OCI-LY3 (cell line): ENCODE measurements around the gene MEF2A.

Experiments
- H2AFZ ChIP-seq: fragments of 200-600, 300-600 bp; shearing (Covaris generic); 2 replicates; pipeline ENCODE4 v1.6.0; 2014; ENCODE audit warnings: antibody characterized with exemption, low read depth, low read length
- H3K27ac ChIP-seq: fragments of 200-600, 300-600 bp; sonication (generic); 2 replicates; pipeline ENCODE4 v1.5.1; 2014; ENCODE audit warnings: mild to moderate bottlenecking, low read length, moderate library complexity, mixed read lengths
- H3K27me3 ChIP-seq: fragments of 200-600, 300-600 bp; sonication (generic); 2 replicates; pipeline ENCODE4 v1.6.1; 2014; ENCODE audit warnings: low read depth, low read length, mixed read lengths
- H3K36me3 ChIP-seq: fragments of 200-600, 300-600 bp; sonication (generic); replicated peaks from 2 replicates; pipeline ENCODE3; 2014; ENCODE audit warnings: low read depth, low read length, mixed read lengths
- H3K4me1 ChIP-seq: fragments of 300-600, 200-600 bp; sonication (generic); 2 replicates; pipeline ENCODE4 v1.6.1; 2014; ENCODE audit warnings: low read length, mixed read lengths
- H3K4me2 ChIP-seq: fragments of 200-600, 300-600 bp; sonication (generic); 2 replicates; pipeline ENCODE4 v1.6.1; 2014; ENCODE audit warnings: low read length, mixed read lengths
- H3K4me3 ChIP-seq: fragments of 300-600, 200-600 bp; sonication (generic); 2 replicates; pipeline ENCODE4 v1.5.1; 2014; ENCODE audit warnings: antibody characterized with exemption, mild to moderate bottlenecking, low read length, moderate library complexity
- H3K79me2 ChIP-seq: fragments of 300-600, 200-600 bp; shearing (Covaris generic); 2 replicates; pipeline ENCODE4 v1.6.1; 2014; ENCODE audit warnings: mild to moderate bottlenecking, low read length, mixed read lengths
- H3K9ac ChIP-seq: fragments of 300-600, 200-600 bp; shearing (Covaris generic); 2 replicates; pipeline ENCODE4 v1.6.0; 2014; ENCODE audit warnings: mild to moderate bottlenecking, low read length, moderate library complexity
- H3K9me3 ChIP-seq: fragments of 200-600, 300-600 bp; shearing (Covaris generic); 2 replicates; pipeline ENCODE4 v1.6.1; 2014; ENCODE audit warnings: low read length, mixed read lengths; ENCODE audit not compliant: insufficient read depth
- H4K20me1 ChIP-seq: fragments of 200-600, 300-600 bp; sonication (generic); 2 replicates; pipeline ENCODE4 v1.6.1; 2016; ENCODE audit warnings: low read length, mixed read lengths; ENCODE audit not compliant: insufficient read depth
- CTCF ChIP-seq: fragments of 200-600, 300-600 bp; sonication (generic); IDR thresholded peaks from 2 replicates; pipeline ENCODE4 v1.5.1; 2014; ENCODE audit warnings: antibody characterized with exemption, low read length, low read depth
- EZH2phosphoT487 ChIP-seq: fragments of 200-600 bp; shearing (Covaris generic); IDR thresholded peaks from 2 replicates; pipeline ENCODE4 v1.6.1; 2018; ENCODE audit warnings: antibody characterized with exemption, mixed run types, low read depth

Gene MEF2A

DNA sequence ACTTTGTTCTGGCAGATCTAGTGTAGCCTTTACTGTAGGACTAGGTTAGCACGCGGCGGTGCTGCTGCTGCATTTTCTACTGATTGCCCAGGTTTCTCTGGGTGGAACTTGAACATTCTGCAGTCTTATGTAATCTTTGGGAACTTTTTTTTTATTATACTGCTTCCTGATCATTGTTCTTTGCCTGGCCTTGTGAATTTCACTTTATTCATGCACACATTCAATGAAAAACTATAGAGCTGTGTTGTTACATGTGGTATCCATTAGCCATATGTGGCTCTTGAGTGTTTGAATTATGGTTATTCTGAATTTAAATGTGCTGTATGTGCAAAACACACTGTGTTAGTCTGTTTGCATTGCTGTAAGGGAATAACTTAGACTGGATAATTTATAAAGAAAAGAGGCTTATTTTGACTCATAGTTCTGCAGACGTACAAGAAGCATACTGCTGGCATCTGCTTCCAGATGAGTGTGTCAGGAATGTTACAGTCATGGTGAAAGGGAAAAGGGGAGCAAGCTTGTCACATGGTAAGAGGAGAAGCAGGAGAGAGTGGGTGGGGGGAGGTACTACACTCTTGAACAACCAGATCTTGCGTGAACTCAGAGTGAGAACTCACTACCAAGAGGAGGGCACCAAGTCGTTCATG is 26.5 kb downstream of the MEF2A start:
- no peak overlapping the region for H3K27ac ChIP-seq
- H3K9me3 ChIP-seq = no peaks in the 10 kb centered on the region
- H4K20me1 ChIP-seq = peaks cover 86% of the 10 kb centered on the region
- H3K36me3 ChIP-seq = peaks cover 9% of the 10 kb centered on the region
- TF ChIP-seq EZH2phosphoT487 (no peak), CTCF (no peak)
- peaks cover 10% of the 10 kb centered on the region for H3K4me1 ChIP-seq
- H3K27me3 ChIP-seq = no peaks in the 10 kb centered on the region
- H3K79me2 ChIP-seq = peaks cover 92% of the 10 kb centered on the region
- H3K4me2 ChIP-seq = no peak overlapping the region
- no peak overlapping the region for H2AFZ ChIP-seq
- no peak overlapping the region for H3K4me3 ChIP-seq
- no peak overlapping the region for H3K9ac ChIP-seq

DNA sequence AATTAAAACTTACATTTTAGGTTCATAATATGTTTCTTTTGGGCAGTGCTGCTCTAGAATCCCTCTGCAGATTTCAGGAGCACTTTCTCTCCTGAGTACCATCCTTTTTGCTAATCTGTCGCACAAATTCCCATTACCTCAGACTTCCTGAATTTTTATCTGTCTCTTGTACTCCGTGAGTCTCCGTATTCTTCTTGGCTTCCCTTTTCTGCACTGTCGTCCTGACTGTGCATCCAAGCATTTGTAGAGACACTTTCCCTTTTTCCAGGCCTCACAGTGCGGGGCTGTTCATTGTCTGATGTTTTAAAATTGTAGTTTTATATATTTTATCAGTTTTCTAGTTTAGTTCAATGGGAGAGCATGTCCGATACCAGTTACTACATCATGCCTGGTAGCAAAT is 27.3 kb downstream of the MEF2A start:
- Histone ChIP-seq H4K20me1 (peaks cover 85% of the 10 kb centered on the region), H3K4me2 (no peak overlapping the region), H3K27me3 (no peaks in the 10 kb centered on the region), H3K27ac (no peak overlapping the region), H3K4me3 (no peak overlapping the region), H3K79me2 (peaks cover 89% of the 10 kb centered on the region), H3K9me3 (no peaks in the 10 kb centered on the region), H3K36me3 (peaks cover 9% of the 10 kb centered on the region), H2AFZ (no peak overlapping the region), H3K9ac (no peak overlapping the region), H3K4me1 (peaks cover 10% of the 10 kb centered on the region)
- TF ChIP-seq EZH2phosphoT487 (no peak), CTCF (no peak)

DNA sequence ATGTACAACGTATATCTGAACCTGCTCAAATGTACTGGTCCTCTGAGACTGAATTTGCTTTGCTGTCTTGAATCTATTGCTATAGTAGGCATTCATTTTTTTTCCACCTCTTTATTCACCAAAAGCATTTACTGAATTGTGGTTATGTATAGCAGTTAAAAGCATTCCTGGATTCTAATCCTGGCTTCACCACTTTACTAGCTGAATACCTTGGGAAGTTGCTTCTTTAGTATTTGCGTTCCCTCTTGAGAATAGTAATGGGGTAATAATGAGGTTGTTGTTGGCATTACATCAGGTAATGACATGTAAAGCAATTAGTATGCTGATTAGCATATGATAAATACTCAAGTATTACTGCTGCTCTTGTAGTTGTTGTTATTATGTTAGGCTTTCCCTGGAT is 29.1 kb downstream of the MEF2A start:
- Histone ChIP-seq H3K9ac (no peak overlapping the region), H3K79me2 (peaks cover 80% of the 10 kb centered on the region), H3K27me3 (no peaks in the 10 kb centered on the region), H2AFZ (no peak overlapping the region), H3K27ac (no peak overlapping the region), H3K4me2 (no peak overlapping the region), H4K20me1 (peaks cover 71% of the 10 kb centered on the region), H3K4me1 (peaks cover 10% of the 10 kb centered on the region), H3K36me3 (peaks cover 11% of the 10 kb centered on the region), H3K9me3 (no peaks in the 10 kb centered on the region), H3K4me3 (no peak overlapping the region)
- TF ChIP-seq EZH2phosphoT487 = no peak

- H2AFZ ChIP-seq = no peak overlapping the region
- TF ChIP-seq EZH2phosphoT487 = no peak
- no peak for TF ChIP-seq CTCF
- peaks cover 71% of the 10 kb centered on the region for H3K79me2 ChIP-seq
Measured at GRCh38 chr15:99598296-99598695, 32.5 kb downstream of the MEF2A start.

More at GRCh38 chr15:99598296-99598695, 32.5 kb downstream of the MEF2A start:
- Histone ChIP-seq H3K27me3 (no peaks in the 10 kb centered on the region), H4K20me1 (peaks cover 54% of the 10 kb centered on the region), H3K4me3 (no peak overlapping the region), H3K27ac (no peak overlapping the region), H3K36me3 (peaks cover 13% of the 10 kb centered on the region), H3K9ac (no peak overlapping the region), H3K9me3 (no peaks in the 10 kb centered on the region), H3K4me1 (no peaks in the 10 kb centered on the region), H3K4me2 (no peak overlapping the region)
